Sciatic nerve (tissue), 2 donors: ENCODE data around the gene SLC5A2. TPM values are rescaled to one million over a fixed set of nuclear protein-coding genes. Genes with fewer than 3 reads are reported as not detected.
"Not testable (repeated sequence)": the region's sequence is repeated elsewhere in the genome, so short reads cannot be mapped to it uniquely, and the experiment has no call there.

Experiments
- ATAC-seq: fragments of 200-7000 bp; cut with Tn5 transposase; one replicate; pipeline ENCODE4 v1.9.1; 2020; ENCODE audit warnings: mild to moderate bottlenecking, moderate library complexity
- DNase-seq: peaks from one replicate; pipeline ENCODE4 v3.0.0-alpha.2; 2020; ENCODE audit warnings: low spot score
- intact Hi-C: fragments of 100-400 bp; cut with DNase I; formaldehyde crosslinking; loops from one replicate; pipeline ENCODE4 v1.14.2; 2022
- total RNA-seq: library from RNA; stranded (reverse); fragmentation: NEBNext Ultra II Directional; extraction: Animal tissue kit (Norgen Biotek cat#: 25700); gene quantifications from one replicate; pipeline ENCODE4 v1.2.1, GENCODE V29; 2021
- donor health status: DM: no; HTN: no; CAD: no.
- donor health status: DM: no; HTN: no; CAD: no.

SLC5A2 gene
- total RNA-seq, 1 donor from 2014 or later, result not detected

GRCh38 chr16:31488468-31489297, 5.8 kb downstream of the SLC5A2 start:
- DNase-seq (no peak), ATAC-seq (peak; percentile 12)
- intact Hi-C loops, result no loop called here

- intact Hi-C loops, result no loop called here
- ATAC-seq (no peak), DNase-seq (no peak)
Observed at GRCh38 chr16:31489298-31489564, 6.3 kb downstream of the SLC5A2 start.

- no peak for DNase-seq
- no peak for ATAC-seq
- intact Hi-C loops, result no loop called here
Observed at GRCh38 chr16:31489616-31490584, 7.0 kb downstream of the SLC5A2 start.

GRCh38 chr16:31491778-31492418, 9.0 kb downstream of the SLC5A2 start:
- no peak for ATAC-seq
- no peak for DNase-seq
- intact Hi-C loops, result no loop called here

- ATAC-seq, result no peak
- DNase-seq, result no peak
- intact Hi-C loops, result no loop called here
Observed at GRCh38 chr16:31493506-31494125, 10.7 kb downstream of the SLC5A2 start.

- DNase-seq, result no peak
- no peak for ATAC-seq
- intact Hi-C loops, result no loop called here
Observed at GRCh38 chr16:31496670-31497069, 13.7 kb downstream of the SLC5A2 start.

- intact Hi-C loops, result no loop called here
- ATAC-seq (no peak), DNase-seq (no peak)
Observed at GRCh38 chr16:31498493-31498892, 15.6 kb downstream of the SLC5A2 start.

- intact Hi-C loops, result no loop called here
- no peak for DNase-seq
- ATAC-seq, result no peak
Observed at GRCh38 chr16:31499928-31500327, 17.0 kb downstream of the SLC5A2 start.

- ATAC-seq (no peak), DNase-seq (no peak)
Observed at GRCh38 chr16:31501226-31501965, 18.5 kb downstream of the SLC5A2 start.

GRCh38 chr16:31501966-31502348, 19.0 kb downstream of the SLC5A2 start:
- no peak for ATAC-seq
- intact Hi-C loops, result no loop called here
- DNase-seq, result peak; percentile 32

More at GRCh38 chr16:31501226-31501965, 18.5 kb downstream of the SLC5A2 start:
- intact Hi-C loops, result no loop called here

- intact Hi-C loops, result no loop called here
Observed at GRCh38 chr16:31502981-31503380, 20.1 kb downstream of the SLC5A2 start.

GRCh38 chr16:31503555-31503954, 20.6 kb downstream of the SLC5A2 start:
- peak; percentile 9 for DNase-seq
- ATAC-seq, intact Hi-C loops: not testable (repeated sequence)

More at GRCh38 chr16:31502981-31503380, 20.1 kb downstream of the SLC5A2 start:
- DNase-seq (no peak), ATAC-seq (no peak)

- intact Hi-C loops, result no loop called here
- no peak for ATAC-seq
Observed at GRCh38 chr16:31504159-31504558, 21.2 kb downstream of the SLC5A2 start.

GRCh38 chr16:31505483-31505882, 22.6 kb downstream of the SLC5A2 start:
- no peak for ATAC-seq
- intact Hi-C loops, result no loop called here
- no peak for DNase-seq

More at GRCh38 chr16:31504159-31504558, 21.2 kb downstream of the SLC5A2 start:
- DNase-seq, result peak; percentile 18

- DNase-seq (no peak), ATAC-seq (peak; percentile 9)
- intact Hi-C loops, result no loop called here
Observed at GRCh38 chr16:31507617-31507928, 24.6 kb downstream of the SLC5A2 start.

GRCh38 chr16:31507929-31508705, 25.2 kb downstream of the SLC5A2 start, which contains the start of gene RUSF1:
Gene RUSF1, minus strand, starts transcription at chr16:31508391. Its CDS starts 18 bp downstream, at chr16:31508373.
- ATAC-seq (peak; percentile 98), DNase-seq (peak; percentile 95)
- intact Hi-C loops, result no loop called here

GRCh38 chr16:31508706-31509195, 25.8 kb downstream of the SLC5A2 start:
- intact Hi-C loops, result no loop called here
- ATAC-seq (peak; percentile 40), DNase-seq (no peak)

GRCh38 chr16:31513126-31513525, 30.2 kb downstream of the SLC5A2 start:
- DNase-seq (no peak), ATAC-seq (no peak)
- intact Hi-C loops, result no loop called here
